NCI-H2081 (cell line): Measurements from ENCODE around the gene SUCNR1.
A peak's percentile ranks its signal among the peaks of the same experiment; 100 is the strongest.
"Not testable (repeated sequence)": the region's sequence is repeated elsewhere in the genome, so short reads cannot be mapped to it uniquely, and the experiment has no call there.

Experiments
- DNase-seq, 2 experiments: peaks; one replicate each; lab custom pipeline; 2025; lab: John Stamatoyannopoulos, UW

The SUCNR1 gene

DNA sequence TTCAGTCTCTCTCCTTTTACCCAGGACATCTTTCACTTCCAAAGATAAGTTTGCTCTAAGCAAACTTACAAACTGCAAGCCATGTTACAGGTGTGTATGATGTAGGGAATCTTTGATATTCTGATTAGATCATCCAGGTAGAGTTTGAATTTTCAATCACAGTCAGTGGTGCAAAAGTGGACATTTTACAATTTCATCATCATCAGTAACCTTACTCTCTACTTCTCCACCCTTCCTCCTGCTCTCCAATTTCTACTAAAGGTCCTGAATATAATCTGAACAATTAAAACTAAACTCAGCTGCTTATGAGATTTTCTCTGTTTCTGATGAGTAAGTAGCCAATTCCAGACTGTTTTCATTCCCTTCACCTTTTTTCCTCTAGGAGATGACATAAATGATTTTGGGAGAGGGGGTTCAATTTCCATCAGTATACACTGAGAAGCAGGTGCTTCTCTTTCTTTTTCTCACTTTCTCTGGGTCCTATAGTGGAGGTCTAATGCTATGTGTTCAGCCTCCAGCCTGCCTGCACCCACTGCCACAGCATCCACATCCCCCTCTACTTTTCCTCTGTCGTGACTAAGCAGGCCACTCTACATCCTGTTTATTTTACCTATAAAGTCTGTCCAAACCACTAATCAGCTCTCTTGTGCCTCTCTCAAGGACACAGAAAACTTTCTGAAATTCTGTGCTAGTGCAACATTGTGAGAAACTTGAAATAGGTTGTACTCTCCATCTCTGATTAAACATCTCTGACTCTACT, 27.6 kb downstream of the SUCNR1 start:
- DNase-seq: no peak

DNA sequence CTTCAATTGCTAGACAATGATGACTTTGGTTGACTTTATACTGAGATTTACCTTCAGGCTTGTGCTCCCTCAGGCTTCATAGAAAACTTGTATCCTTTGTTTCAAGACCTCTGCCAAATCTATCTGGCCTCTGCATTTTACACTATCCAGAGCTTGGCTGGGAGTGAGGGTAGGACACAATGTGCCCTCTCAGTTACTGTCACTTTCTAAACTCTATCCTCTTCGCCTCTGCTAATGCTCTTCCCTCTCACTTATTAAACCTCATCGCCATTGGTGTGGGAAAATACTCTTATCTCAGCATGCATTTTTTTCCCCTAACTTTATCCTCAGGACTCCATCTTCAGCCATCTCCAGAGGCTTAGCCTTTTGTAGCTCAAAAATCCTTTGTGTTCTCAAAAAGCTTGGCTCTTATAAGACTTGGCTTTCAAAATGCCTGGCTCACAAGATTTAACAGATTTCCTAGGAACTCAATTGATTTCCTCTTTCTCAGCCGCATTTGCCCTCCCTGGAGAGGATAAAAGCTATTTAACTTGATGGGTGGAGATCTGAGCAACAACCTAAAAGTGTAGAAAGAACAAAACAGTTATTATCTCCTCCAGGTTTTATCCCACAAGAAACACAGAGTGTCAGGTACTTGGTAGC, 28.3 kb downstream of the SUCNR1 start:
- DNase-seq: no peak

DNA sequence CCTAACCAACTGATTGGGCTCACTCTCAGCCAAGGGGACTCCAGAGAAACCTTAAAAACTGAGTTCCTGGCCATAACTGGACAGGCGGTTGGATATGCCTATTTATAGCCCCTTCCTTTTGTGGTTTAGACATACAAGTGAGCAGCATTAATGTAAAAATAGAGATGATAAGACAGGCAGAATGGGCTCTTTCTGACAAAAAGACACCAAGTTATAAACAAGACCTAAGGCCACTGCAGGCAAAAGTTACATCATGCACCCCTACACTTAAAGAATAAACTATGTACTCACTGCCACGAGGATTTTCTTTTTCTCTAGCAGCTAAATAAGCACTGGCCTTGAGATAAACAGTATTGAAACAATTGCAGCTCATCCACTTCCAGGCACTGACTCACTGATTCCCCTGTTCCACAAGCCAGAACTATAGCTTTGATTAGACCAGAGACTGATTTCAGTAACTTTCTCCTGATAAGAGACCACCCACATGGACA, 30.1 kb downstream of the SUCNR1 start:
- no peak for DNase-seq

DNA sequence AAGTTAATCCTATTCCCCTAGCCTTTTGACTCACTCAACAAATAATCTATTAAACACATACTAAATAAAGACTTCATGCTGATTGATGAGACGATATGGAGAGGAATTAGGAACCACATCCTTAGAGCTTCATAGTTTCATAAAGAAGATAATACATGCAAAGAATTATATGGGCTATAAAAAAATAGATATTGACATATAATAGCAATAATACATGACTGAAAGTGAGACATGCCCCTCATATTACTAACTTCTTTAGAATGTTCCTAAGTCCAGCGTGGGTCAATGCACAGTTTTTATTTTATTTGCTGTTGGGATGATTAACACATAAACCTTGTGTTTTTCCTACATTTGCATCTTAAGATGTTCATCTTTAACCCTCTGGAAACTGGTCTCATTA, 32.2 kb downstream of the SUCNR1 start:
- no peak for DNase-seq

DNA sequence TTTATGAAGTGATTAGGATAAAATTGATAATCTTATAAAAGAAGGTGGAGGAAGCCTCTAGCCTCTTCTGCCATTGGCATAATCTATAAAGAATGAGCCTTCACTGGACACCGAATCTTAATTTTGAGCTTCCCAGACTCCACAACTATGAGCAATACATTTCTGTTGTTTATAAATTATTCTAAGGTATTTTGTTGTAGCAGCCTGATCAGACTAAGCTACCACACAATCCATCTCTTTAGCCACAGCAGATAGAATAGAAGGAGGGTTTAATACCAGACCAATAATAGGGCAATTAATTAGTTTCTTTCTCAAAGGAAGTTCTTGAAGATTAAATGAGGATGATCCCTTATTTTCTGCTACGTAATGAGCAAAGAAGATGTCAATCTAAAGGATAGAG, 33.3 kb downstream of the SUCNR1 start:
- DNase-seq: no peak

DNA sequence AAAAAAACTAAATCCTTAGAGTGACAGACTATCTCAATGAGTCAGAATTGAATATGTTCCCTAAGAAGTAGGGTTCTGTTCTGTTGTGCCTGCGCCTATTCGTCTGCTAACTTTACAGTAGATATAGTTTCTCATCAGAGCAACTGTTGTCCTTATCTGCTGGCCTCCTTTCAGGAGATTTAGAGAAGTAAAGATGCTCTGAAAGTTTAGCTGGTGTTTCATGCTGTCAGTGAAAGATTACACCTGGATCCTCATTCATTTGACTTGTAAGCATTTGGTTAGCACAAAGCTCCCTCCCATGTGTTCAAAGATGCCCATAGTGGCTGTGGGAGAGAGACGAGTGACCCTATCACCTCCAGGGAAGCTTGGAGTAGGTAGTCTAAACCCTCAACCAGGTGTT, 35.0 kb downstream of the SUCNR1 start:
- no peak for DNase-seq

DNA sequence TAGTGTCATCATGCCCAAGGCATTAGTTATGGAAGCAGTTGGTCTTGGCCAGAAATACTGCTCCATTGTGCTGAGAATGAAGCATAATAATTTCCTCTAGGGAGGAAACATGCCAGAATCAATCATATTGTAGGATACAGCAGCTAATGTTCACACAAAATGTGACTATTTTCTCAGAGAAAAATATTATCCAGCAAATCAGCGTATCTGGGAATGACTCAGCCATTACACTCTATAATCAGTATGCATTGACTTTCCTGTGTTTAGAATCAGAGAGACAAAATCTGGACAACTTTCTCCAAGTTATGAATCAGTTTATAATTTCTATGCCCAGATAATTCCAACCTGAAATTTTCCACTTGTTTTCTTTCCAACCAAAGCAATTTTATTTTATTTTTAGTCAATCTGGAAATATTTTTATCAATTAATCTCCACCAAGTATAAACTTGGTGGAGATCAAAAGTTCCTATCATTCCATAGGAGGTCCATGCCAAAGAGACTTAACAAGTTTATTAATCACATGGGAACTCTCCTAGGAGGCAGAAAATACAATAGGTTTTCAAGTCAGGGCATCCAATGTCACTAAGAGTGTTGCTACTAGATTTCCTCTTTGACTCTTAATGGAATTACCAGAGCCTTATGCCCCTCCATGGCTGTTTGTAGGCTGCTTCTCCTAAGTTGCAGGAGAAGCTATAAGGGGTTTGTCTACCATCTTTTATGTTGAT, 36.4 kb downstream of the SUCNR1 start:
- DNase-seq: no peak

DNA sequence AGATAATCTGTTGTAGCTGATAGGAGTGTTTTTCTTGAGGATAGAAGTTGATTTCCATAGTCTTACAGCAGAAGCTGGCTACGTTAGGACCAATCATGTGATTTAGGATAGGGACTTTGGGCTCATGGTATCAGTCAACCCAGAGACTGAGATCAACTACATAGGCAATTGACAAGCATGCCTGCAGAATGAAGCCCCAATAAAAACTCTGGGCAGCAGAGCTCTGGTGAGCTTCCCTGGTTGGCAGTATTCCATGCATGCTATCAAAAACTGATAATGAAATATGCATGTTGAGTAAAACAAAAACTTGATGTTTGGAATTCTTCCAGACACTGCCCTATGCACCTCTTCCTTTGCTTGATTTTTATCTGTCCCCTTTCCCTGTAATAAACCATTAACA, 38.0 kb downstream of the SUCNR1 start:
- DNase-seq: no peak

DNA sequence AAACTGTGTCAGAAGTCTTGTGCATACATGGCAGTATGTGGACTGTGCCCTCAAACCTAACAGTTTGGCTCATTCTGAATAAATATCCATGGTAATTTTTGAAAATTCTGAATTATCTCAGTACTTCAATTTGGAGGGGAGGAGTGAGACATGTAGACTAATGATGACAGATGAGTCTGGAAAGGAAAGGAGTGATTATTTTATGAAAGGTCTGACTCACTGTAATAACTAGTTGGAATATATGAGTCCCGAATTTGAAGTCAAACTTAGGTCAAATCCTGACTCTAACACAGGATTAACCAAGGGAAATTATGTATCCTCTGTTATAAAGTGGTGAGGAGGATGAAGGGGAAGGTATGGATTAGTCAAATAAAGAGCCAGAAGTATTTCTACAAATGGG, 38.6 kb downstream of the SUCNR1 start:
- DNase-seq: no peak

DNA sequence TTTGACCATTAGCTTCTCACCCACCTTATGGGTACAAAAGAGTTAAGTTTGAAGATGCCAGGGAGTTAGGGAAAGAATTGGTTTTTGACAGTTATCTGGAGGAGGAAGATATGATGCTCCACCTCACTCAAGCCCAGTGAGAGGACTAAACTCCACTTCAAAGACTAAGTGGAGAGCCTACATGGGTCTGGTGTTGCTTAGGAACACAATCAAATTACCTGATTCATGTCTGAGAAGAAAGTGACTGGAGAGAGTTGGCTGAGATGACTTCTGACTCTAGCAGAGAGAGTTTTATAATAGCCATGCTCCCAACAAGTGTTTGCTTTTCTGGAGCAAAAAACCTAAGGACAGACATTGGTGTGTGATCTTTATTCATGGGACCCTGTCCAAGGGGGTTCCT, 43.3 kb downstream of the SUCNR1 start:
- no peak for DNase-seq

DNA sequence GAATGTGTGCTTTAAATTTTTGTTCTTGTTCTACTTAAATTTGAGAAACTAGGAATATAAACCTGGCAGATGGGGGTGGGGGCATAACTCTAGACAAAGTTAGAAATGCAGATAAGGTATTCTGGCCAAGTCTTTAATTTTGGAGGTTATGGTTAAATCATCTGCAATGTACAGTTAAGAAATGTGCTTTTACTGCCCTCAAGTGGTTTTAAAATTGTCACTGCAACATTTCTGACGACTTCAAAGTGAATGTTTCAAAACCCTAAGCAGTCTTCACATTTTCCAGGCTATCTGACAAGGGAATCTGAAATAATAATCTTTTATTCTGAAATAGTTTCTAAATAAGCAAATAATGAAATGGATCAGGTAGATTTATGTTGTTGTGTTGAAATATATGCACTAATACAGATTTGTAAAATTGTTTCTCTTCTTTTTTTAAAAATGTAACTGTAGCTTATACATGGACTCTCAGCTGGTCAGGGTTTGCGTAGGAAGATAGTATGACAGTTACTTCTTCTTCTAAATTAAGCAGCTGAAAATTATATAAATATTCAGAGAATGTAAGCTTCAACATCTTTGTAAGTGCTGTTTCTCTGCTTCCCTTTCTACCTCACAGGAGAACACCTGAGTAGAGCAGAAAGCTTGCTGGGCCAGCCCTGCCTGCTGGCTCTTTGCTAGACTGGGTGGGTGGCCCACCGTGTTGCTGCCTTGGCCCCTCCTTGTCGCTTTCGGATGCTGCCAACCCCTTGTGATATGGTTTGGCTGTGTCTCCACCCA, 45.0 kb downstream of the SUCNR1 start:
- DNase-seq: peak; percentile 51 to 65

DNA sequence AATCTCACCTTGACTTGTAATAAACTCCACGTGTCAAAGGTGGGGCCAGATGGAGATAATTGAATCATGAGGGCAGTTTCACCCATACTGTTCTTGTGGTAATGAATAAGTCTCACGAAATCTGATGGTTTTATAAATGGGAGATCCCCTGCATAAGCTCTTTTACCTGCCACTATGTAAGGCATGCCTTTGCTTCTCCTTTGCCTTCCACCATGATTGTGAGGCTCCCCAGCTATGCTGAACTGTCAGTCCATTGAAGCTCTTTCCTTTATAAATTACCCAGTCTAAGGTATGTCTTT, 45.5 kb downstream of the SUCNR1 start:
- no peak for DNase-seq

DNA sequence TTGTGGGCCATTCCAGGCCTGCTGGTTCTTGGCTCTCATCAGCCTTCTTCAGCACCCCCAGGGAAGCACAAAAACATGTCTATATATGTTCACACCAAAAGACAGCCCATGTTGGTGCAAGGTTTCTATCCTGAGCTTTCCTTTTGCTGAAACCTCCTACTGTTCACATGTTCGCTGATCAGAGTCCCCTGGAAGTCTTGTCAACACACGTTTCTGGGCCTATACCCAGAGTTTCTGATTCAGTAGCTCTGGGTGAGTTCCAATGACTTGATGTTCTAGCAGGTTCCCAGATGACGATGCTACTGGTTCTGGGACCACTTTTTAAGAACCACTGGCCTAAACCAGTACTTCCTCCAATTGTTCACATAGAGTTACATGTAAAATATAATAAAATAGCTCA, 46.0 kb downstream of the SUCNR1 start:
- DNase-seq: no peak

DNA sequence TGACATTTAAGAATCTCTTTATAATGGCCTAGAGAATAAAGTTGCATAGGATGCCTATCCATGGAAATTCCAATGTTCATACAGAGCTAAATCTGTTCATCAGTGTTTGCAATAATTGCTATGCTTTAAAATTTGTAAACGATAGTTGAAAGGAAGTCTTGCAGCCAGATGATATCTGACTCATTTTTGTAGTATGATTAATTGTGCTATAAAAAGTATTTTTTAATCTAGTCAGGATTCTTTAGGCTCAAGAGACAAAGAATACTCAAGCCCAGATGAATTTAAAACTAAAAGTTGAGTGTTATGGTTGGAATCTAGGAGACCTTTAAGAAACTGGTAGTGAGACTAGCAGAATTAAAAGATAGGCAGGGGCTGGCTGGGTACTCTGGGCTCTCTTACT, 50.5 kb downstream of the SUCNR1 start:
- DNase-seq: no peak

DNA sequence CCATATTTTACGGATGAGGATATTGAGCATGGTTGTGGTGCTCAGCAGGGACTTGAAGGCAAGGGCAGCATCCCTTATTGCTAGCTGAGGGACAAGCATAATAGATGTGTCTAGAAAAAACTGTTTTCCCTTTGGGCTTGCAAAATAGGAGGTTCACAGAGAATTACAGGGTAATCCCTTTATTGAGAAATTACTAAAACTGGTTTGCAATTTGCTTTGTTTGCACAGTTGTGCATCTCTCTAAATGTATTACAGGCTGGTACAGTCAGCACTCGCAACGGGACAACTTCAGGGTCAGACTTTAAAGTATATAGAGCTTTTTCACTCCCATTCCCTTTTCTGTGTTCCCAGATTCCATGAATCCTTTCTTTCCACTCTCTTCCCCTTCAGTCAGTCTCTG, 51.3 kb downstream of the SUCNR1 start:
- no peak for DNase-seq

DNA sequence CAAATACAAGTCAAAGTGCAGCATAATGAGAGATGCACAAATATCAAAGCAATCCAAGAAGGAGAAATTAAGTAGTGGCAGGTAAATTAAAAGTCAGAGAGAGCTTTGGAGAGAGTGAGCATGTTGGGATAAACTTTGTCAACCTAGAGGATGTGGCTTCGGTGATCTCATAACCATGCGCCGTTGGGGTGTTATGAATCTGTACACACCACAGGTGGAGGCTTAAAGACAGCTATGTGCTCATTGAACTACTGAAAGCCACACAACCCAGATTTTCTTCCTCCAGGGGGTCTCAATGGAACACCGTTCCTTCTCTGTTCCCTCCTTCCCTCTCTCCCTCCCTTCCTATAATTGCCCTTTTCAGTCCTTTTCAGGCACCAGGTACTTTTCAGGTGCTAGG, 52.0 kb downstream of the SUCNR1 start:
- DNase-seq: no peak

DNA sequence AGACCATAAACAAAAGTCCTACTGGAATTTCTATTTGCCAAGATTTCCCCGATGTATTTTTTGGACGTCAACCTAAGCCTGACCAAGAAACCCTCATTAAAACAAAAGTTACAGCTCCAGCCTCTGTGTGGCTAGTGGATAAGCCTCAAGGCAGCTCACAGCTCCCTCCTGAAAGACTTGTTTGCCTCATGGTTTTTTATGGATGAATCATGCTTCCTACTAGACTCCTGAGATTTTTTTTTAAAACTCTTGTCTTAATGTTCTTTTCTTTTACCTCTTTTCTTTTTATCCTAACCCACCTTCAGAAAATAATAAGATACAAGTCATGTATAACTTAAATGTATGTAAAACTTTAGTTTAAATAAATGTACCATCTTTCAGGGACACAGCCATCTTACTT, 52.4 kb downstream of the SUCNR1 start:
- no peak for DNase-seq

DNA sequence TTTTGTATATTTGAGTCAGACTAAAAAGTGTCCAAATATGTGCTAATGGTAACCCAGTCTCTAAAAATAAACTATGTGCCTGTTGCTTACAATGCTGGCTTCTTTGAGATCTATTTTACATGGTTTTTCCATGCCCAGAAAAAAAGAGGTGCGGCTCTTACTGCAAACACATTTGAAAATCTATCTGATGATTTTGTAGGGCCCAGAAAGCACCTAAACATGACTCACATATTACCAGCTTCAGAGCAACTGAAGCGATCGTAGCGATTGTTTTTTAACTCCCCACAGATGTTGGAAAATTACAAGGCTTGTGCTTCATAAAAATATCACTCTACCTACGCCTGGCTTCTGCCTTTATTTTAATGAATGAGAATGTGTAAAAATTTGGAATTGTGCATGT, 53.5 kb downstream of the SUCNR1 start:
- no peak for DNase-seq

DNA sequence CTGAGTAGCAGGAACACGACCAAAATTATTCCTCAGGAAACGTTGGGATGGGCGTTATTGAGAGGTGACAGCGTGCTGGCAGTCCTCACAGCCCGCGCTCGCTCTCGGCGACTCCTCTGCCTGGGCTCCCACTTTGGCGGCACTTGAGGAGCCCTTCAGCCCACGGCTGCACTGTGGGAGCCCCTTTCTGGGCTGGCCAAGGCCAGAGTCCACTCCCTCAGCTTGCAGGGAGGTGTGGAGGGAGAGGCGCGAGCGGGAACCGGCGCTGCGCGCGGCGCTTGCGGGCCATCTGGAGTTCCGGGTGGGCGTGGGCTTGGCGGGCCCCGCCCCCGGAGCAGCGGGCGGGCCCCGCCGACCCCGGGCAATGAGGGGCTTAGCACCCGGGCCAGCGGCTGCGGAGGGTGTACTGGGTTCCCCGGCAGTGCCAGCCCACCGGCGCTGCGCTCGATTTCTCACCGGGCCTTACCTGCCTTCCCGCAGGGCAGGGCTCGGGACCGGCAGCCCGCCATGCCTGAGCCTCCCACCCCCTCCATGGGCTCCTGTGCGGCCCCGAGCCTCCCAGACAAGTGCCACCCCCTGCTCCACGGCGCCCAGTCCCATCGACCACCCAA, 54.6 kb downstream of the SUCNR1 start:
- DNase-seq: not testable (repeated sequence)

DNA sequence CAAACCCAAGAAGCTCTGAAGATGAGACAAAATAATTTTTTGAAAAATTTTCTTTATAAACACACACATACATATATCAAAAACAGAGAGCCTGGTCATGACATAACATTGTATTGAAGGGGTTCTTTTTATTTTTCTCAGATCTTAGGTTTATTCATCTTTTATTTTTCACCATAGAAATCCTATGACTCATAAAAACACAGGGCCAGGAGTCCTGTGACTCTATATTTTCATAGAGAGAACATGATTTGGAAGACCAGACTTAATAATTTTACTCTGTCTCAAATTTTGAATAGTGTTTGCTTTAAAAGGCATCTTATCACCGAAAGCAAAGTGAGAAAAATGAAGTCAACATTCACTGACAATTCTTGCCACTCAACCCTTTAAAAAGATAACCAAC, 57.7 kb downstream of the SUCNR1 start:
- no peak for DNase-seq

DNA sequence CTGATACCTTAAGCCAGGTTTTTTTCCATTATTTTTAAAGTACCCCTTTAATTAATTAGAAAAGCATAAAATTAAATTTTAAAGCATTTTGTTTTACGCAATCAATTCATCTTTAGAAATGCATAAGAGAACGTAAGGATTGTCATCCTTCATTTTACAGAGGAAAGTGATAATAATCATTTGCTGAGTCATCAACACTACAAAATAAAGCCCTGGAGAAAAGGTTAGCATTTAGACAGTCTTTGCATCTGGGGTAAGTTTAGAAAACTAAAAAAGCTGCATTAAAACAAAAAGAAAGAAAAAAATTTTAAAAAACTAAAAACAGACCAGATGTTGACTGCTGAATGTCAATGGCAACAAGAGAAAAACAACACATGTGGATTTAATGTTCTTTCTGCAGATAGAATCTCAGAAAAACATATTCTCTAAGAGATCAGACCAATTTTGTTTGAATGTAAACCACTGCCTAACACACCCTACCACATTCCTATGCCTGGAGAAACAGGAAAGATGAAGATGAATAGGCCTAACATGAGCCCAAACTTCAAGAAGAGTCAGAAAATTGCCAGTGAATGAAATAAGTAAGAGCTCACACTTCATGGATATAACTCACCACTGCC, 59.9 kb downstream of the SUCNR1 start:
- no peak for DNase-seq
